NCI-H2196 treated with DMSO at 0.1 percent for 48 hours (cell line): Measurements from ENCODE around the gene PDSS2.
"Not testable (repeated sequence)": the region's sequence is repeated elsewhere in the genome, so short reads cannot be mapped to it uniquely, and the experiment has no call there.

Experiments used
- DNase-seq: peaks from one replicate; lab custom pipeline; 2025; ENCODE audit not compliant: unreplicated experiment; lab: John Stamatoyannopoulos, UW

The PDSS2 gene

DNA sequence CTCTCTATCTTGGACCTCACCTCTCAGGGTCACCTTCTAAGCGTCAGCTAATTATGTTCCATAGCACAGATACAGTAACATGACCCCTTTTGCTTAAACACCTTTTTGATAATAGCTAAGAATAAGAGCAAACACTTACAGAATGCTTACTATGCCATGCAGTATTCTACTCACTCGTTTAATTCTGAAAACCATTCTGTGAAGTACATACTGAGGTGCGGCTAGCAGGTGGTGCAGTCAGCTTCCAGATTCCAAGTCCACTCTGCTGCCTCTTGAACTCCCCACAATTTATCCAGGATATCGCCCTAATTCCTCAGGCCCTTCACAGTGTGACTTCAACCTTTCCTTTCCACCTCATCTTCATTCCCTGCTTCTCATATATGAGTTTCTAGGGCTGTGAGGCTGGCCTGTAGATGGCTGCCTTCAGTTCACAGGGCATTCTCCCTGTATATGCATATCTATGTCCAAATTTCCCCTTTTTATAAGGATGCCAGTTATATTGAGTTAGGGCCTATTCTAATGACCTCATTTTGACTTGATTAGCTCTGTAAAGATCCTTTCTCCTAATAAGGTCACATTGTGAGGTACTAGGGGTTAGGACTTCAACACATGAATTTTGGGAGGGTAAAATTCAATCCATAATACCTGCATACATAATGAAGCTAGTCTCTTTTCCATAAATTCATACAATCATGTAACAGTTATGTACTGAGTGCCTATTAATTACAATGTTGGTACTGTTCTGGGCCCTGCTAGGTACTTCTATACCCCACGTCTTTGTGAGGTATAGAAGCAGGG is 130.1 kb downstream of the PDSS2 start:
- DNase-seq, result no peak

DNA sequence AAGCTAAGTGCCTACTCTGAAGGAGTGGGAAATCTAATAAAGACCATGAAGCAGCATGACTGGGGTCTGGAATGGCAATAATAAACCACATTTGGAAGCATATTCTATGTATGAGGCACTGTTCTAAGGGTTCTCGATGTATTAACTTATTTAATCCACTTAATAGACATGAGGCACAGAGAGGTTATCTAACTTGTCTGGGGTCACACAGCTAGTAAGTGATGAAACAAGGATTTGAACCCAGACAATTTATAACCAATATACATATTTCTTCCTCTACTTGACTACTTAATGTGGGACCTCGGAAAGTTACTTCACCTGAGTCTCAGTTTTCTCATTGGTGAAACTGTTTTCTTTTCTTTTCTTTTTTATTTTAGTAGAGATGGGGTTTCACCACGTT is 131.3 kb downstream of the PDSS2 start:
- no peak for DNase-seq

DNA sequence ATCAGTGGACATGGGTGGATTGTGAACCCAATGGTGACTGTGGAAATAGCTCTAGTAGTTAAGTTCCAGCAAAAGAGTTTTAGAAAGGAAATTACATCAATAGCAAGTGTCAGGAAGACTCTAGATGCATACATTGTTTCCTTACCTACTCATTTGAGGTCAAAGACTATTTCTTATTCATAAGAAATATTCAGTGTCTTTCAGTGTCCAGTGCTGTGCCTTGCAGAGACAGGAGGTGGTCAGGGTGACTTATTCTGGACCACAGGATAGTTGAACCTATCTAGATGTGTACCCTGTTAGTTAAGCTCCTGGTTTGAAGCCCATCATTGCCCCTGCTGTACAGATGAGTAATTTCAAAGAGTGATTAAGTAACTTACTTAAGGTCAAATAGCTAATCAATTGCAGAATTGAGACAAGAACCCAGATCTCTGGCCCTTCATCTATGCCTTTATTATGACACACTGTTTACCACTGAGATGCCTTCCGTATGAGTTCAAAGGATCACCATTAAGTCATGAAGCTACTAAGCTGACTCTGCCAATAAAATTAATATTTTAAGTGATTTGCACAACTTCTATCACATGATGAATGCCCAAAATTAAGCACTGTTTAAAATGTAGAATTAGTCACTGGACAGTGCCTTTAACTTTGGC is 136.1 kb downstream of the PDSS2 start:
- no peak for DNase-seq

DNA sequence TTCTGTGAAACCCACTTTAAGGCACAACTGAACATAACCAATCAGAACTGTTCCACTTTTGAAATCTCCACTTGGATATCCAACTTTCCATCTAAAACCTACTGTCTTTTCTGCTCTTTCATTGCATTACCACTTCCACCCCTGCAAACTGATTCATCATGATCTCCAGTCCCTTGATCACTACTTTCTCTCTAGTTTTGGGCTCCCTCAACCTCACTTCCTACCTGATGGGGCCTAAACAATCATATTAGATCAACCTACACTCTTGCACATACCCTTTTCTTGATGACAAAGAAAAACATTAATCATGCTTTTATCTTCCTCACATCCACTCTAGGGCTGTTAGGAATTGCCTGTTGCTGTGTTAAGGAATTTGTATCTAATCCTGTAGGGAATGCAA is 137.6 kb downstream of the PDSS2 start:
- DNase-seq, result no peak

DNA sequence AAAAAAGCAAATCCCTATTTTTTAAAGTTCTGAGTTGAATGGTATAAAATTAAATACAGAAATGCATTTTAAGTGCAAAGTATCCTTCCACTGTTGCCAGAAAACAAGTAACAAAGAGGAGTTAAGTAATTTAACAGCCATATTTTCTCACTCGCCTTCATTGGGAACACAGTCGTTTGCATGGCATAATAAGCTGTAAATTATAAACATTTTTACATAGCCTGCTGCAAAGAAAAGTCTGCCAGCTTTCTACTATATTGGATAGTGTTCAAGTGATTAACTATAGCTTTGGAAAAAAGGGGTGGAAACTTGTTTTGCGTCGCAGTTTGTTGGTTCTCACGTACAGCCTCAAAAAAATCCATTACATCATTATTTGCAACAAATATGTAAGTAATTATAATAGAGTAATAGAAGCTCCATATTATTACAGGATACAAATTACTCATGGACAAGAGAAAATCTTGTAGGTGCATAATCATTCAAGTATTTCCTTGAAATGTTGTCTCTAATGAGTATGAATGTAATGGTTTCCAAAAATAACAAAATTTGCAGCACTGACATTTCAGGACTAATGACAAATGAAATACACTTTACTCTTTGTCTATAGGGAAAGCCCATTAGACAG is 139.3 kb downstream of the PDSS2 start:
- no peak for DNase-seq

DNA sequence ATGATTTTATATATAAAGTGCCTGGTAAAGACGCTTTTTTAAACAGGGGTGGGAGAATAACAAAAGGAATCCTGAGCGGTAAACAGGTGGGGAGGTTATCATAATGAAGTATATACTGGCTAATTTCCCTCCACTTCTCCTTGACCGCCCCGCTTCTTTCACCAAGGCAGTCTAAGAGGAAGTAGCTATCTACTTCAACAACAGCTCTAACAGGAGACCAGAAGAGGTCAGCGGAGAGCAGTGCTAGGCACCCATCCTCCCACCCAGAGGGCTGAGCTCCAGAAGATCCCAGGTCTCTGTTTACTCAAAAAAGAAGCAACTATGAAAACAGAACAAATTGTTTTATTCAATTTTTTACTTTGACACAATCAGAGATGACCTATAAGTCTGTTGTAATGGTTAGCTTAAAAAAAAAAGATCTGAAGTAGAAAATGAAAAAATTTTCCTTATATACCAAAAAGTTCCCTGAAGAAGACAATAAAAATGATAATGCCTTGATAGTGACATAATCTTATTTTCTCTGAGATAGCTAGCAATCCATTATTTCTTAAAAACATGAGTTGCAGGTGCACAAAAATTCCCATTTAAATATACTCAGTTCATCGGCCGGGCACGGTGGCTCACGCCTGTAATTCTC is 141.1 kb downstream of the PDSS2 start:
- DNase-seq, result peak; percentile 54

DNA sequence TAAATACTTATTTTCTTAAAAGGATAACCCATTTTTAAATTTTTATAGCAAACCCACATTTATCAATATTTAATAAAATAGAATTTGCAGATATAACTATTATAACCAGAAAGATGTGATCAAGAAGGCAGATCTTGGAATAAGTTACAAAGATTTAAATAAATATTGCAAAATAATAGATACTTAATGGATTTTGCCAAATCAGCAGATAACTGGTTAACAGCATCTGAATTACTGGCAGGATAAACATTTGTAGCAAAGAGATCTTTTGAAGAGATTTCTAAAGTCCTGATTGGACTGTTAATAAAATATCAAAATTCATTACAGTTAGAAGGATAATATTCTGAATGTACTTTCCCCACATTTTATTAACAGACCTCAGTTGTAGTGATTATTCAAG is 144.2 kb downstream of the PDSS2 start:
- no peak for DNase-seq

DNA sequence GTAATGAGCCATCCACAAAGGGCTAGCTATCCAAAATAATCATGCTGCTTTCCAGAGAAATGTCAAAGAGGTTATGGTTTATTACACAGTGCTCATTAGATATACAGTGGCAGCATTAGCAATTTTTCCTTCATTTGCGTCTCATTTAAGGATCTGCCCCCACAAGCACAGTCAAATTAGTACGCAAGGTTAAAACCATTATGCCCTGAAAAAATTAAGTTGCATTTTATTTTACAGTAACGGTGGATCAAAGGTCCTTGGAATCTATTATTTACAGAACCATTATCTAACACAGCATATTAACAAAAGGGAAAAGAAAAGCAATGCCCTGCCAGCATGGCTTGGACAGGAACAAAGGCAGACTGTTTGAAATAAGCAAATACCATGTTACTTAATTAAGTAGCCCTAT is 144.8 kb downstream of the PDSS2 start:
- peak; percentile 38 for DNase-seq

DNA sequence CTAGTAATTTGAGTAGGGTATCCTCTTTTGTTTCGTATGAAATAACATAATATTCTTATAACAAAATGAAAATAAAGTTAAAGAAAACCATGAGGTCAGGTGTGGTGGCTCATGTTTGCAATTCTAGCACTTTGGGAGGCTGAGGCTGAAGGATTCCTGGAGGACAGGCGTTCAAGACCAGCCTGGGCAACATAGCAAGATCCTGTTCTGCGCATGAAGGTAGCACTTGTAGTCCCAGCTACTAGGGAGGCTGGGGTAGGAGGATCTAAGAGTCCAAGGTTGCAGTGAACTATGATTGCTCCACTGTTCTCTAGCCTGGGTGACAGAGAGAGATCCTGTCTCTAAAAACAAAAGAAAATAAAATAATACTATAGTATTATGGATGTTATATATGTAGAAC is 145.6 kb downstream of the PDSS2 start:
- no peak for DNase-seq

DNA sequence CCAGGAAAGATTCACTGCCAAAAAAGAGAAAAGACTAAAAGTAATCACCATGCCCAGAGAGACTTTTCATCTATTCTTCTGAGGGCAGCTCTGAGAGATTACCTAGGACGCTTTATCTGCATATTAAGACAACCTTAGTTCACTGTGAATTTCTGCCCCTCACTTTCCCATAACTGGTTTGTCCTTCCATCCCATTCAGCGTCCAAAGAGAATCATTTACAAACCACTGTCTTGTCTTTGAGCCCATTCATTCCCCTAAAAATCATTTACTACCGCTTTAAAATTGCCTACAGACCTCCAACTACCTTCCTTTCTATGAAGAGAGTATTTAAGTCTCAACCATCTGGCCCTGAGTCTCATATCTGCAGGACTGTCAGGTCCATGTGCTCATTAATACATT is 149.0 kb downstream of the PDSS2 start:
- no peak for DNase-seq

DNA sequence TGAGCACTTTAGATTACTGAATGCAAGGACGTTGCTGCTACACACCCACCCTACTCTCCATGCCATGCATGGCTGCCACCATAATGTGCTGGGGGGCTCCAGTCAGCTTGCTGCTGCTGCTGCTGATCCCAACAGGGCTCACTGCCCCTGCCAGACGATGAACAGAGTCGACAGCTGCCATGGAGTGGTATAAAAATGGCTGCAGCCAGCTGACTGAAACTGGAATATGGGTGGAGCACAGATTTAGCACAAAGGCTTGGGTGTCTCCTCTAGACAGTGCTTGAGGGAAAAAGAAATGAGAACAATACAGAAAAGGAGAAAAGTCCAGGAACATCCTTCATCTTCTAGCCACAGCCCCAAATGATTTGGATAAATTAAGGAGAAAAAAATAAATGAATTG is 150.7 kb downstream of the PDSS2 start:
- DNase-seq, result no peak

DNA sequence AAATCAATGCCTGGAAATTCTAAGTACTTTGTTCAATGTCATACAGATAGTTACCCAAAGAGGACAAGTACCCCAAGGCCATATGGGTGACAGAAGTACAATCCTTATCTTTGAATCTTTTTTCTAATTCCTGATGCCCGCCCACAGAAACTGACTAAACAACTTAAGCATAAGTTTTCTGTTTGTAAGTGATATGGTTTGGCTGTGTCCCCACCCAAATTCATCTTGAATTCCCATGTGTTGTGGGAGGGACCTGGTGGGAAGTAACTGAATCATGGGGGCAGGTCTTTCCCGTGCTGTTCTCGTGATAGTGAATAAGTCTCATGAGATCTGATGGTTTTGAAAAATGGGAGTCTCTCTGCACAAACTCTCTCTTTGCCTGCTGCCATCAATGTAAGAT is 153.4 kb downstream of the PDSS2 start:
- DNase-seq, result not testable (repeated sequence)

DNA sequence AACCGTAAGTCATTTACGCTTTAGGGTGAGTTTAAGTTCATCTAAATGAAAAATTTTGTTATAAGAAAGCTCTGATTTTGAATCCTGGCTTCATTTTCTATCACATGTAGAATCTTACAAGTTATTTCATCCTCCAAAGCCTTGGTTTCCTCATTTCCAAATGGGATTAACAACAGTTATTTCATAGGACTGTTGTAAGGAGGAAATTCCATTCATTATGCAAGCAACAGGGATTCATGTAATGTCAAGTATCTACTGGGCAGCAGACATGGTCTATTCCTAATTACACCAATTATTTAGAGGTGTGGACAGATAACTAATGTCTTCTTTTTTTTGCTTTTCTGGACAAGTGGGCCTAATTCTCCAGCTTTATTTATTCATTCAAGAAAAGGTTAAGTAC is 154.0 kb downstream of the PDSS2 start:
- DNase-seq, result no peak

DNA sequence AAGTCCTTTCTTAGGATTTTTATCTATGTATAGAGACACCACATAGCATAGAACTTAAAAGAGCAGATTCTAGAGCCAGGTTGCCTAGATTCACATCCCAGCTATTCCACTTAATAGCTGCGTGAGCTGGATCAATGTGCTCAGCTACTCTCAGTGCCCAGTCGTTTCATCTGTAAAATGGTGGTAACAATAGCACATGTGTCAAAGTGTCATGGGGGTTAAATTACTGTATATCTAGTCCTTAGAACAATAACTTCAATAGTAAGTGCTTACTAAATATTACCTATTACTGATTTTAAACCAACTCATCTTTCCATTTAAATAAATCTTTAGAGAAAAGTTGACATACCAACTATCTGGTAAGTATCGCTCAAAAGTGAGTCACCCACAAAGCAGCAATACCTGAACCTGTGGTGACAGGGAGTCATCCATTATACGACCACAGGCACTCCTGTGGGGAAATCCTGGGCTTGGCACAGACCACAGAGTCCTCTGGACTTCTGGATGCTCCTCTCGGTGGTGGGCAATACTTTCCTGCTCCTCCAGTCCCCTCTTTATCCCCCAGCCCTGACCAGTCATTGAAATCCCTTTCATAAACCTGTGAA is 154.8 kb downstream of the PDSS2 start:
- no peak for DNase-seq

DNA sequence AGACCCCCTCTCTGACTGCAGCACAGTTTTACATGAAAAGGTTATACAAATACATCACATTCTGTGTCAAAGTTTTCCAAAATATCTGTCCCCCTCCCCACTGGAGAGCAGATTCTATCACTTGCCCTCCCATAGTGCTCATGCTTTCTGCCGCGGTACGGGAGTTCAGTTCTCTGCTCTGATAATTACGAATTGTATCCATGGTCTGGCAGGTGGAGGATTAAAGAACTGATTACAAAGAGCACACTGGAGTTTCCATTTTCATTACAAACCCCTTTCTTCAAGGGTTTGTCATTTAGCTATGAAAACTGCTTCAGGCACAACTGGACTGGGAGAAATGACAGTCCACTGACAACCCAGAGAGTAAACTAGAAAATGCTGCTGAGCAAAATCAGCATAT is 166.0 kb downstream of the PDSS2 start:
- no peak for DNase-seq

DNA sequence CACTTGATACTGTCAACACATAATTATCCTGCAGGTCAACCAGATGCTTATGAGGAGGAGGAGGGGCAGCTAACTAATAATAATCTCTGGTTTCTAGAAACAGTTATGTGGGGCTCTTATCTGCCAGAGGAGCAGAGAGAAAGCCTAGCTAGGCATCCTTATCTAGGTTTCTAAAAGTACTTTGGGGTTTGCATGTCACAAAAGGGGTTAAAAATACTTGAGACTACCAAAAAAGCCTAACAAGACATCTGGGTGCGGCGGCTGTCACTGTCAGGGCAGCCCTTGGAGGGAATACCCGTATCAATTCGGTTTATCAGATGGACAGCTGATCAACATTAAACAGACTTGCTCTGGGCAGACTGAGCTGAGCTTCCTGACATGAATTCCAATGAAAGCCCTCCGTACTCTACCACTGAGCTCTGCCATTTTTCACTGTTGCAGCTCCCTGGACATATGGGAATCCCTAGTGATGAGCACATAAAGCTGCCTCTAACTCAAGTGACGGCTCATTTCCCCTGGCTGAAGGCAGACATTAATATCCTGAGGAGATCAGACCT is 166.6 kb downstream of the PDSS2 start:
- DNase-seq, result no peak

DNA sequence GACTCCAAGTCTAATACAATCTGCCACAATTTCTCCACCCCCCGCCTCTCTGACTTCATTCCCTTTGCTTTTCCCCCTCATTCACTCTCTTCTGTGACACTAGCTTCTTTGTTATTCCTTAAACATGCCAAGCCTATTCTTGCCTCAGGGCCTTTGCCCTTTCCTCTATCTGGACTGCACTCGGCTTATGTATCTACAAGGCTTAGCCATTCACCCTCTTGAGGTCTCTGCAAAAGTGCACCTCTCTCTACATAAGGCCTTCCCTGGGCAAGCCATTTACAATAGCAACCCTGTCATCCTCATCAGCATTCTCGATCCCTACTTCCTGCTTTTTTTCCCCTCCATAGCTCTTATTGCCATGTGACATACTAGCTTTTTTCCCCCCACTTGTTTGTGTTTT is 168.9 kb downstream of the PDSS2 start:
- no peak for DNase-seq

DNA sequence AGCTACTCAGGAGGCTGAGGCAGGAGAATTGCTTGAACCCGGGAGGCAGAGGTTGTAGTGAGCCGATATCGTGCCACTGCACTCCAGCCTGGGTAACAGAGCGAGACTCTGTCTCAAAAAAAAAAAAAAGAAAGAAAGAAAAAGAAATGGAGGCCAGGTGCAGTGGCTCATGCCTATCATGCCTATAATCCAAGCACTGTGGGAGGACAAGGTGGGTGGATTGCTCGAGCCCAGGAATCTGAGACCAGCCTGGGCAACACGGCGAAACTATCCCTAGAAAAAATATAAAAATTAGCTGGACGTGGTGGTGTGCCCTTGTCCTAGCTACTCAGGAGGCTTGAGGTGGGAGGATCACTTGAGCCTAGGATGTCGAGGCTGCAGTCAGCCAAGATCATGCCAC is 170.1 kb downstream of the PDSS2 start:
- DNase-seq, result not testable (repeated sequence)

DNA sequence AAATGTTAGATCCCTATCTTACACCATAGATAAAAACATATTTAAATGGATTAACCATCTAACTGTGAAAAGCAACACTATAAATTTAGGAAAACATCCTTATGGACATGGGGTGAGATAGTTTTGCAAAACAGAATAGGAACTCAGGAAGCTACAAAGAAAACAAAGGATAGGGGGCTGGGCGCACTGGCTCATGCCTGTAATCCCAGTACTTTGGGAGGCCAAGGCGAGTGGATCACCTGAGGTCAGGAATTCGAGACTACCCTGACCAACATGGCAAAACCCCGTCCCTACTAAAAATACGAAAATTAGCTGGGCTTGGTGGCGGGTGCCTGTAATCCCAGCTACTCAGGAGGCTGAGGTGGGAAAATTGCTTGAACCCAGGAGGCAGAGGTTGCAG is 173.7 kb downstream of the PDSS2 start:
- not testable (repeated sequence) for DNase-seq

DNA sequence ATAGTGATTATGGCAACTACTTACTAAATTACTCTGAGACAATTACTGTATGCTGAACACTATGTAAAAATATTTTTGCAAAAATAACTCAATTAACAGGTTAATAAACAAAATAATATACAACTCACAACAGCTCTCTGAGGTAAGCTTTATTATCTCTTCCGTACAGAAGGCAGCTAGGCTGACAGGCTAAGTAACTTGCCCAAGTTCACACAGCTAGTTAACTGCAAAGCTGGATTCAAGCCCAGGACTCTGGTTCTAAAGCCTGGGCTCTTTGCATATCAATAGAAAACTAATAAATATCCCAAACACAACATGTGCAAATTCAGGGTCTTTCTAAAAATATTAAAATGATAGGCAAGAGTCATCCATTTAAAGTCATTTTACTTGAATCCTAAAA is 174.6 kb downstream of the PDSS2 start:
- no peak for DNase-seq

DNA sequence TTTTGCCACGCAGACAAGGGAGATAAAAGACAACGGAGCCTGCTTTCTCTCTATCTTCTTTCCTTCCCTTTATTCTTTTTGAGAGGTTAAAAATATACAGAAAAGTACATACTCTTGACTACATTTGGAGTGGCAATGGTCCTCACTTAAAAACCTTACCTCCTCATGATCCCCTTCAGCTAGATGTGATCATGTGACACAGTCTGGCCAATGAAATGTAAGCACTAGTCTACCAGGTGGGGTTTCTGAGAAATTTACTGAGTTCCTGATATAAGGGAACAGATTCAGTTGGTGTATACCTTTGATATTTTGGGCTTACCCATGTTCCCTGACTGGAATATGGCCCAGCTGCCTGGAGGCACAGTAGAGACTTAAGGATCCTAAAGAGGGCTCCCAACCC is 178.6 kb downstream of the PDSS2 start:
- DNase-seq, result no peak
